ENCODE measurements around the gene SUV39H2.
"Not testable (repeated sequence)": the region's sequence is repeated elsewhere in the genome, so short reads cannot be mapped to it uniquely, and the experiment has no call there.

The SUV39H2 gene

GRCh38 chr10:14942147-14942949 is 63.7 kb downstream of the SUV39H2 start:
- DNase-seq = not testable (repeated sequence)

DNA sequence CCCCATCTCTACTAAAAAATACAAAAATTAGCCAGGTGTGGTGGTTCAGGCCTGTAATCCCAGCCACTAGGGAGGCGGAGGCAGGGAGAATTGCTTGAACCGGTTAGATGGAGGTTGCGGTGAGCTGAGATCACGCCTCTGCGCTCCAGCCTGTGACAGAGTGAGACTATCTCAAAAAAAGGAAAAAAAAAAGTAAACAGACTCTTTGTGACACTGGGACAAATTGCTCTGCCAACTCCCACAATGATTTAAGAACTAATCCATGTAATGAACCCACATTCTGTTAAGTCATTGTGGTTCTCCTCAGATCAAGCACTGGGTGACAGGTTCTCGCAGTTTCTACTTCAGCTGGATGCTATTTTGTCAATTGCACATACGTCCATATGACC is 64.3 kb downstream of the SUV39H2 start:
- not testable (repeated sequence) for DNase-seq

- peak; percentile 74 for DNase-seq
Measured at GRCh38 chr10:14945108-14945507, 66.4 kb downstream of the SUV39H2 start.

DNA sequence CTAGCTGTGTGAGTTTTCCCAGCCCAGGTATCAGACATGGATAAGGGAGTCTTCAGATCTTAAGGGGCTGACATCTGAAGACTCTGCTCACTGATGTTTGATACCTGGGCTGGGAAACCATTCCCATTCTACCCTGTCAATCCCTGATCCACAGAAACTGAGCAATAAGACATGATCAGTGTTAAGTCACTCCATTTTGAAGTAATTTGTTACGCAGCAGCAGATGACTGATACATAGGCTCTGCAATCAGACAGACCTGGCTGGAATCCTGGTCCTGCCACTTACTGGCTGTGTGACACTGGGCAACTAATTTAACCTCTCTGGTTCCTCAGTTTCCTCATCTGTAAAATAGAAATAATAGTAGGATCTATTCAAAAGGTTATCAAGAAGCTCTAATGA is 68.6 kb downstream of the SUV39H2 start:
- DNase-seq = no peak

- DNase-seq = no peak
Measured at GRCh38 chr10:14949291-14949690, 70.6 kb downstream of the SUV39H2 start.

DNA sequence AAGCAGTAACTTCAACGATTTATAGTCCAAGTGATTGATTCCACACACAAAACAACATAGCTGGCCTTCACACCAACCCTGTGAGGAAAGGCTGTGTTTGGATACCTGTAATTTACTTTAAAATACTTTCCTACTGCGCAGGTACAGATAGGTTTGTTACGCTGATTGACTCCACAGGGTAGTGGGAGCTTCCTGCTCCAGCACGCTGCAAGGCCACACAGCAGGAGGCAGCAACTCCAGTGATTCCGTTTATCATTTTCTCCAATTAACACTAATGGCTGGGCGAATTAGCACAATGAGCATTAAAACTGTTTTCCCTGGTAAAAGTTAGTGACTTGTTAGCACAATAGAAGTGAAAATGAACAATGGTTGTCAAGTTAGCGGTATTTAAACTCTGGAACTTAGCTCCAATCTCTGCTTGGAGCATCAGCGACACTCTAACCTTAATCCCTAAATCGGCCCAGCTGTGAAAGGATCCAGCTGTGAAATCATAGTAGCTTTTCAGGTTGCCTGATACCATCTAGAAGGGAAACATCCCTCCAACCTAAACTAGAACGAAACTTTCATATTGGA is 74.3 kb downstream of the SUV39H2 start:
- DNase-seq = no peak

DNA sequence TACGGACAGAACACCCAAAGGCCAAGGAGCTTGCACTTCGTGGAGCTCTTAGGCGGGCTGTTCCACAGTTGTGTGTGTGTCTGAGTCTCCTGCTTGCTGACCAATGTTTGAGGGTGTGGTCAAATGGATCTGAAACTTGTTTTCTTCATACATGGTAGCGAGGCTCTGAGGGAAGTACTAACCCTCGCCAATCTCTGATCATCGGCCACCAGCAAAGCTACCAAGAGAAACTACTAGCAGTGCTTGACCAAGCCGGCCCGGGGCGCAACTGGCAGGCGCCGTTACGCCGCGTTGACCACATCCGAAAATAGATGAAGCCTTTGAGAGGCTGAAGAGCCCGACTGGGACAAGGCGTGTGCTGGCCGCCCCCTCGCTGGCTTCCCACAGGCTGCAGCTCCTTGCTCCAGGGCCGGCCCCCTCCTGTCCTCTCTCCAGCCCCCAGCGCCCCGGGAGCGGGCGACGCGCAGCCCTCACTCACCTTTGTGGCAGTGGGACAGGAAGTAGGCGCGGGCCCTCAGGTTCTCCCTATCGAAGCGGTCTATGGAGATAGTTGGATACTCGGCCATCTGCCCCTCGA is 74.8 kb downstream of the SUV39H2 start:
- peak; percentile 80 for DNase-seq

All from inflammatory macrophage treated with lipopolysaccharide for 4 hours (primary cell).